ENCODE results near the gene B4GALT5.

B4GALT5 gene

DNA sequence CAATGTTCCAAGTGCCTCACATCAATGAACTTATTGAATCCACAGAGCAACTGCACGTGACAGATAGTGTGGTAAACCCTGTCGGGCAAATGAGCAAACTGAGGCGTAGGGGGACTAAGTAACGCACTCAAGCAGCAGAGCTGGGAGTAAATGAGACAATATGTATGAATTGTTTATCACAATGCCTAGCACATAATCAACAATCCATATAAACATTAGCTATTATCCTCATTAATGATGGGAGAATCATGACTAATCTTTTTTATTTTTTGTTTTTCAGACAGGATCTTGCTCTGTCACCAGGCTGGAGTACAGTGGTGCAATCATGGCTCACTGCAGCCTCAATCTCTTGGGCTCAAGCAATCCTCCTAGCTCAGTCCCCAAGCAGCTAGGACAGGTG lies 43.9 kb upstream of the B4GALT5 start:
- Histone ChIP-seq H3K4me2 (ENCODE audit: low read length) (no peak overlapping the region), H2BK5ac (ENCODE audit: low read length) (no peak overlapping the region), H3K27me3 (ENCODE audit: insufficient read depth, low read length, poor library complexity) (no peaks in the 10 kb centered on the region), H2AK5ac (ENCODE audit: low read length) (no peak overlapping the region), H3K4me3 (ENCODE audit: low read length) (no peak overlapping the region), H4K5ac (ENCODE audit: low read length) (no peak overlapping the region), H3K79me2 (ENCODE audit: control insufficient read depth, insufficient read depth, low read length) (no peaks in the 10 kb centered on the region), H3K4ac (ENCODE audit: low read depth, low read length) (no peak overlapping the region), H3K23ac (ENCODE audit: low read length) (no peak overlapping the region), H3K36me3 (ENCODE audit: control insufficient read depth, insufficient read depth, low read length) (no peaks in the 10 kb centered on the region), H3K56ac (ENCODE audit: low read length) (no peak overlapping the region), H3K18ac (ENCODE audit: low read length) (no peak overlapping the region), H3K9ac (ENCODE audit: low read length) (no peak overlapping the region), H3K79me1 (ENCODE audit: low read length) (no peaks in the 10 kb centered on the region), H3K4me1 (ENCODE audit: control insufficient read depth, low read depth, low read length) (peaks cover 4% of the 10 kb centered on the region), H4K8ac (ENCODE audit: low read depth, low read length) (no peak overlapping the region), H2BK120ac (ENCODE audit: low read depth, low read length) (no peak overlapping the region), H2BK15ac (replicated peaks; ENCODE audit: low read depth) (no peak overlapping the region), H3K27ac (ENCODE audit: low read depth, low read length) (no peak overlapping the region)
- WGBS (ENCODE audit: extremely low coverage, insufficient coverage, low lambda C conversion rate) = no CpG with 5 or more reads among the region's 4 CpGs
- DNase-seq = no peak

DNA sequence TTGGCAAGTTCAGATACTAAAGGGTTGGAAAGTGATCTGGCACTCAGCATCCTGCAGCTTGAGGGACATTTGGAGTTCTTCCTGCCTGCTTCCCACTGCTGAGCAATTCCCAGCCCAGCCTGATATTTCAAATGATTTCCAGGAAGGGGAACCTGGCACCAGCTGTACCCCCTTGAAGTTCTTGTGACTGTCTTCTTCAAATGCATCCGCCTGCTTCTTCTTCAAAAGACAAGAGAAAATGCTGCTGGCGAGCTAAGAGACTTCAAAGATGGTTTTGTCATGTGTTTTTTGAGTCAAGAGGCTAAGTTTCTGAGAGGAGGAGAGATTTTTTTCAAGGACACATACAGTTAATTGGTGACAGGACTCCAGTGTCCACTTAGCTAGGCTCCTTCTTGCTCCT lies 42.6 kb upstream of the B4GALT5 start:
- H3K27me3 ChIP-seq (ENCODE audit: insufficient read depth, low read length, poor library complexity) = no peaks in the 10 kb centered on the region
- H2BK120ac ChIP-seq (ENCODE audit: low read depth, low read length) = no peak overlapping the region
- peaks cover 3% of the 10 kb centered on the region for H3K4me1 ChIP-seq (ENCODE audit: control insufficient read depth, low read depth, low read length)
- WGBS (ENCODE audit: extremely low coverage, insufficient coverage, low lambda C conversion rate) = no CpG with 5 or more reads among the region's 2 CpGs
- no peak overlapping the region for H4K5ac ChIP-seq (ENCODE audit: low read length)
- H3K4me2 ChIP-seq (ENCODE audit: low read length) = no peak overlapping the region
- H3K79me1 ChIP-seq (ENCODE audit: low read length) = no peaks in the 10 kb centered on the region
- no peak overlapping the region for H3K4me3 ChIP-seq (ENCODE audit: low read length)
- no peak overlapping the region for H3K18ac ChIP-seq (ENCODE audit: low read length)
- H3K27ac ChIP-seq (ENCODE audit: low read depth, low read length) = no peak overlapping the region
- H2BK15ac ChIP-seq (replicated peaks; ENCODE audit: low read depth) = no peak overlapping the region
- no peak overlapping the region for H3K56ac ChIP-seq (ENCODE audit: low read length)
- no peaks in the 10 kb centered on the region for H3K36me3 ChIP-seq (ENCODE audit: control insufficient read depth, insufficient read depth, low read length)
- no peak overlapping the region for H2AK5ac ChIP-seq (ENCODE audit: low read length)
- H3K79me2 ChIP-seq (ENCODE audit: control insufficient read depth, insufficient read depth, low read length) = no peaks in the 10 kb centered on the region
- no peak overlapping the region for H4K8ac ChIP-seq (ENCODE audit: low read depth, low read length)
- no peak overlapping the region for H3K9ac ChIP-seq (ENCODE audit: low read length)
- DNase-seq = no peak
- no peak overlapping the region for H3K23ac ChIP-seq (ENCODE audit: low read length)
- no peak overlapping the region for H2BK5ac ChIP-seq (ENCODE audit: low read length)
- H3K4ac ChIP-seq (ENCODE audit: low read depth, low read length) = no peak overlapping the region

DNA sequence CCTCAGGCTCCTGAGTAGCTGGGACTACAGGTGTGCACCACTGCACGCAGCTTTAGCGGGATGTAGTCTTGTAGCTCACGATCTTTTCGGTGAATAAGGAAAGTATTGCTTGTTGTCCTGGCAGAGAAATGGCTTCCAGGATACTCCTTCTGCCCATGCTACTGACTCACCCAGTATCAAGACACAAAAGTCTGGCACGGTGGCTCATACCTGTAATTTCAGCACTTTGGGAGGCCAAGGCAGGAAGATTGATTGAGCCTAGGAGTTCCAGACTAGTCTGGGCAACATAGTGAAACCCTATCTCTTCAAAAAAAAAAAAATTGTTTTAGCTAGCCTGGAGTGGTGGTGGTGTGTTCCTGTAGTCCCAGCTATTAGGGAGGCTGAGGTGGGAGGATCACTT lies 40.9 kb upstream of the B4GALT5 start:
- Histone ChIP-seq H3K18ac (ENCODE audit: low read length) (no peak overlapping the region), H2BK15ac (replicated peaks; ENCODE audit: low read depth) (no peak overlapping the region), H2BK120ac (ENCODE audit: low read depth, low read length) (no peak overlapping the region), H3K23ac (ENCODE audit: low read length) (no peak overlapping the region), H3K56ac (ENCODE audit: low read length) (no peak overlapping the region), H3K27ac (ENCODE audit: low read depth, low read length) (no peak overlapping the region), H2AK5ac (ENCODE audit: low read length) (no peak overlapping the region), H3K4ac (ENCODE audit: low read depth, low read length) (no peak overlapping the region), H3K4me3 (ENCODE audit: low read length) (no peak overlapping the region), H3K36me3 (ENCODE audit: control insufficient read depth, insufficient read depth, low read length) (no peaks in the 10 kb centered on the region), H4K8ac (ENCODE audit: low read depth, low read length) (no peak overlapping the region), H2BK5ac (ENCODE audit: low read length) (no peak overlapping the region), H3K27me3 (ENCODE audit: insufficient read depth, low read length, poor library complexity) (no peaks in the 10 kb centered on the region), H4K5ac (ENCODE audit: low read length) (no peak overlapping the region), H3K4me1 (ENCODE audit: control insufficient read depth, low read depth, low read length) (peaks cover 3% of the 10 kb centered on the region), H3K9ac (ENCODE audit: low read length) (no peak overlapping the region), H3K4me2 (ENCODE audit: low read length) (no peak overlapping the region), H3K79me1 (ENCODE audit: low read length) (no peaks in the 10 kb centered on the region), H3K79me2 (ENCODE audit: control insufficient read depth, insufficient read depth, low read length) (no peaks in the 10 kb centered on the region)
- no peak for DNase-seq
- WGBS (ENCODE audit: extremely low coverage, insufficient coverage, low lambda C conversion rate) = no CpG with 5 or more reads among the region's 5 CpGs

DNA sequence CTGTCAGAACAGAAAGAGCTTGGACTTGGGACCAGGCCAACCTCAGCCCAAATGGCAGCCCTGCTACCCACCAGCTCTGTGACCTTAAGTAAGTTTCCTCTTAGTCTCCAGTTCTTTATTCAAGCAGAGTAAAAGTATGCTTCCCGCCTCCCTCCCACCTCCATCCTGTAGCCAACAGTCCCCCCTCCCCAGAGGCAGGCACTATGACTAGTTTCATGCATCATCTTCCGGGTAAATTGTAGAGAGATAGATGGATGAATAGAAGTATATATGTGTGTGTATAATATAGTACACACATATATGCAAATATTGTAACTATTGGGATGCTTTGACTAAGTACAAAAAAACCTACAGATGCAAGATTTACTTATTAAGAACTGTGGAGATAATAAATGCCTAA lies 39.5 kb upstream of the B4GALT5 start:
- H3K36me3 ChIP-seq (ENCODE audit: control insufficient read depth, insufficient read depth, low read length) = no peaks in the 10 kb centered on the region

DNA sequence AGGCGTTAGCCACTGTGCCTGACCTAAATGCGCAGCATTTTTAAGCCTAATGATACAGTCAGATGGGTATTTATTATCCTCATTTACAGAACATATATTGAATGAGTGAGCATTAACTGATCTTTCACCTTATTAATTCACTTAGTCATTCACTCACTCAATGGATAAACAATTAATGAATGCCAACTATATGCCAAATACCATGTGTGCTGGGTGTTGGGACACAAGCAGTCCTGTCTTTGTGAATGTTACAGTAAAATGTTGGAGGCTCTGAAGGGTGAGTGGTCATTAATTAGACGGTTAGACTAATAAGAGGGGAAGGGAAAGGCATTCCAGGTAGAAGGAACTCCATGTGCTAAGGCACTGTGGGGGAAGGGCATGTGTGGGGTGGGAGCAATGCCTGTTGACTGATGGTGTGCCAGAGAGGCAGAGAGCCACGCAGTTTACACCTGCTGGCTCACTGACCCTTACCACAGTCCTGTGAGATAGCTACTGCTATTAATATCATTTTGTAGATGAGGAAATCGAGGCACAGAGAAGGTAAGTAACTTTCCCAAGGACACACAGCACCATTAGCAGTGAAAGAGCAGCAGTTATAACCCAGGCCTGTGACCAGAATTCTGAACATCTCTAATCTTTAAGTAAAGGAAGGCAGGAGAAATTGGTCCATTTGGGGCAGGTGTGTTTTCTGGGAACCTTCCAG lies 38.7 kb upstream of the B4GALT5 start:
- WGBS (ENCODE audit: extremely low coverage, insufficient coverage, low lambda C conversion rate) = no CpG with 5 or more reads among the region's 5 CpGs
- H4K8ac ChIP-seq (ENCODE audit: low read depth, low read length) = no peak overlapping the region
- no peak overlapping the region for H2AK5ac ChIP-seq (ENCODE audit: low read length)
- no peaks in the 10 kb centered on the region for H3K36me3 ChIP-seq (ENCODE audit: control insufficient read depth, insufficient read depth, low read length)
- no peaks in the 10 kb centered on the region for H3K4me1 ChIP-seq (ENCODE audit: control insufficient read depth, low read depth, low read length)
- no peak overlapping the region for H2BK5ac ChIP-seq (ENCODE audit: low read length)
- no peak overlapping the region for H3K18ac ChIP-seq (ENCODE audit: low read length)
- H3K27me3 ChIP-seq (ENCODE audit: insufficient read depth, low read length, poor library complexity) = no peaks in the 10 kb centered on the region
- no peak overlapping the region for H3K56ac ChIP-seq (ENCODE audit: low read length)
- no peak overlapping the region for H3K9ac ChIP-seq (ENCODE audit: low read length)
- H2BK15ac ChIP-seq (replicated peaks; ENCODE audit: low read depth) = no peak overlapping the region
- no peaks in the 10 kb centered on the region for H3K79me1 ChIP-seq (ENCODE audit: low read length)
- H4K5ac ChIP-seq (ENCODE audit: low read length) = no peak overlapping the region
- no peaks in the 10 kb centered on the region for H3K79me2 ChIP-seq (ENCODE audit: control insufficient read depth, insufficient read depth, low read length)
- no peak overlapping the region for H3K4ac ChIP-seq (ENCODE audit: low read depth, low read length)
- H3K4me2 ChIP-seq (ENCODE audit: low read length) = no peak overlapping the region
- no peak overlapping the region for H2BK120ac ChIP-seq (ENCODE audit: low read depth, low read length)
- no peak overlapping the region for H3K23ac ChIP-seq (ENCODE audit: low read length)
- H3K4me3 ChIP-seq (ENCODE audit: low read length) = no peak overlapping the region
- no peak for DNase-seq
- no peak overlapping the region for H3K27ac ChIP-seq (ENCODE audit: low read depth, low read length)

More for the DNA sequence above, 39.5 kb upstream of the B4GALT5 start:
- Histone ChIP-seq H3K18ac (ENCODE audit: low read length) (no peak overlapping the region), H3K4me1 (ENCODE audit: control insufficient read depth, low read depth, low read length) (no peaks in the 10 kb centered on the region), H2BK15ac (replicated peaks; ENCODE audit: low read depth) (no peak overlapping the region), H3K4me2 (ENCODE audit: low read length) (no peak overlapping the region), H2BK120ac (ENCODE audit: low read depth, low read length) (no peak overlapping the region), H3K79me1 (ENCODE audit: low read length) (no peaks in the 10 kb centered on the region), H3K79me2 (ENCODE audit: control insufficient read depth, insufficient read depth, low read length) (no peaks in the 10 kb centered on the region), H3K4ac (ENCODE audit: low read depth, low read length) (no peak overlapping the region), H2BK5ac (ENCODE audit: low read length) (no peak overlapping the region), H3K27me3 (ENCODE audit: insufficient read depth, low read length, poor library complexity) (no peaks in the 10 kb centered on the region), H3K27ac (ENCODE audit: low read depth, low read length) (no peak overlapping the region), H2AK5ac (ENCODE audit: low read length) (no peak overlapping the region), H3K23ac (ENCODE audit: low read length) (no peak overlapping the region), H4K8ac (ENCODE audit: low read depth, low read length) (no peak overlapping the region), H3K9ac (ENCODE audit: low read length) (no peak overlapping the region), H3K4me3 (ENCODE audit: low read length) (no peak overlapping the region), H3K56ac (ENCODE audit: low read length) (no peak overlapping the region), H4K5ac (ENCODE audit: low read length) (no peak overlapping the region)
- DNase-seq = no peak
- no CpG with 5 or more reads among the region's 2 CpGs for WGBS (ENCODE audit: extremely low coverage, insufficient coverage, low lambda C conversion rate)

DNA sequence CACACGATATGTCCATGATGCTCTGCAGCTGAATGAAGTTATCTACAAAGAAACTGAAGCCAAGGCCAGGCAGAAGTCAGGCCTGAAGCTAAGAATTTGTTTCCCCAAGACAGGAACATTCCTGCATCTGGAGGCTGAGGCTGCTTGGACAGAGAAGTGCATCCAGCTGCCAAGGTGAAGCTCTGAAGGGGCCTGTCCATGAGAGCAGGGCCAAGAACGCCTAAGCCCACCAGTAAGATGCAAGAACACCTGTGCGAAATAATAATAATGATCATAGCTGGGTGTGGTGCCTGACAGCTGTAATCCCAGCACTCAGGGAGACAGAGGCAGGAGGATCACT lies 37.7 kb upstream of the B4GALT5 start:
- Histone ChIP-seq H4K8ac (ENCODE audit: low read depth, low read length) (no peak overlapping the region), H3K4me1 (ENCODE audit: control insufficient read depth, low read depth, low read length) (no peaks in the 10 kb centered on the region), H3K9ac (ENCODE audit: low read length) (no peak overlapping the region), H3K4me2 (ENCODE audit: low read length) (no peak overlapping the region), H3K36me3 (ENCODE audit: control insufficient read depth, insufficient read depth, low read length) (no peaks in the 10 kb centered on the region), H2BK120ac (ENCODE audit: low read depth, low read length) (no peak overlapping the region), H3K79me1 (ENCODE audit: low read length) (no peaks in the 10 kb centered on the region), H3K18ac (ENCODE audit: low read length) (no peak overlapping the region), H3K23ac (ENCODE audit: low read length) (no peak overlapping the region), H3K4ac (ENCODE audit: low read depth, low read length) (no peak overlapping the region), H2BK15ac (replicated peaks; ENCODE audit: low read depth) (no peak overlapping the region), H3K27me3 (ENCODE audit: insufficient read depth, low read length, poor library complexity) (no peaks in the 10 kb centered on the region), H3K56ac (ENCODE audit: low read length) (no peak overlapping the region), H4K5ac (ENCODE audit: low read length) (no peak overlapping the region), H3K27ac (ENCODE audit: low read depth, low read length) (no peak overlapping the region), H3K4me3 (ENCODE audit: low read length) (no peak overlapping the region), H3K79me2 (ENCODE audit: control insufficient read depth, insufficient read depth, low read length) (no peaks in the 10 kb centered on the region), H2AK5ac (ENCODE audit: low read length) (no peak overlapping the region), H2BK5ac (ENCODE audit: low read length) (no peak overlapping the region)
- DNase-seq = no peak
- WGBS (ENCODE audit: extremely low coverage, insufficient coverage, low lambda C conversion rate) = no CpG with 5 or more reads among the region's 3 CpGs

All from mesendoderm (in vitro differentiated cells).